Mononuclear cell (primary cell): ENCODE results near the gene ZNF17. TPM values are rescaled to one million over a fixed set of nuclear protein-coding genes. Genes with fewer than 3 reads are reported as not detected.

Experiments
- H3K27me3 ChIP-seq: 2 replicates; pipeline ENCODE4 v1.6.0; 2011; ENCODE audit warnings: low read length, control low read depth; ENCODE audit not compliant: insufficient read depth
- H3K4me1 ChIP-seq: 2 replicates; pipeline ENCODE4 v1.5.1; 2011; ENCODE audit warnings: mild to moderate bottlenecking, low read length, control low read depth; ENCODE audit not compliant: insufficient read depth
- H3K4me3 ChIP-seq: 2 replicates; pipeline ENCODE4 v1.5.1; 2011; ENCODE audit warnings: mild to moderate bottlenecking, low read length, moderate library complexity
- H3K9me3 ChIP-seq: 2 replicates; pipeline ENCODE4 v1.5.1; 2011; ENCODE audit warnings: low read depth, mild to moderate bottlenecking, control low read depth, low read length
- total RNA-seq: library from RNA; depleted of rRNA; stranded (reverse); fragments of >200 nt; gene quantifications from one replicate; pipeline ENCODE4 v1.2.3, GENCODE V29; 2012

ZNF17 gene
- total RNA-seq, 1 donor, result 8.1 TPM

DNA sequence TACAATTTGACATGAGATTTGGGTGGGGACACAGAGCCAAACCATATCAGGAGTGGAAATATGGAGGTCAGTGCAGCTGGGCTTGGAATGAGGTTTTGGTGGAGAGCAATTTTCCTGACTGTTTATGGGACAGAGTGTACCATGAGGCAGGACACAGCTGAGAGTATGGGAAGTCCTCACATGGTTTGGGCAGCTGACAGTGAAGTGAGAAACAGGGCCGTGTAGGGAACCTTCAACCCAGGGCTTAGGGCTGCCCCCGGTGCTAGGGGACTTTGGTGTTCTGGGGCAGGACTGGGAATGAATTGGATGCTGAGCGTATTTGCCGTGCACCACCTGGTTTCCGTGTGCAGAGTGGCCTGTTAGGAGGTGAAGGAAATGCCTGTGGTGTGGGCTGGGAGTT, 15.3 kb upstream of the ZNF17 start:
- Histone ChIP-seq H3K9me3 (peaks cover 20% of the 10 kb centered on the region), H3K4me3 (no peak overlapping the region), H3K4me1 (peaks cover 4% of the 10 kb centered on the region), H3K27me3 (no peaks in the 10 kb centered on the region)

- no peaks in the 10 kb centered on the region for H3K4me1 ChIP-seq
- no peak overlapping the region for H3K4me3 ChIP-seq
- peaks cover 23% of the 10 kb centered on the region for H3K9me3 ChIP-seq
- H3K27me3 ChIP-seq, result no peaks in the 10 kb centered on the region
Measured at GRCh38 chr19:57398868-57399267, 12.1 kb upstream of the ZNF17 start.

DNA sequence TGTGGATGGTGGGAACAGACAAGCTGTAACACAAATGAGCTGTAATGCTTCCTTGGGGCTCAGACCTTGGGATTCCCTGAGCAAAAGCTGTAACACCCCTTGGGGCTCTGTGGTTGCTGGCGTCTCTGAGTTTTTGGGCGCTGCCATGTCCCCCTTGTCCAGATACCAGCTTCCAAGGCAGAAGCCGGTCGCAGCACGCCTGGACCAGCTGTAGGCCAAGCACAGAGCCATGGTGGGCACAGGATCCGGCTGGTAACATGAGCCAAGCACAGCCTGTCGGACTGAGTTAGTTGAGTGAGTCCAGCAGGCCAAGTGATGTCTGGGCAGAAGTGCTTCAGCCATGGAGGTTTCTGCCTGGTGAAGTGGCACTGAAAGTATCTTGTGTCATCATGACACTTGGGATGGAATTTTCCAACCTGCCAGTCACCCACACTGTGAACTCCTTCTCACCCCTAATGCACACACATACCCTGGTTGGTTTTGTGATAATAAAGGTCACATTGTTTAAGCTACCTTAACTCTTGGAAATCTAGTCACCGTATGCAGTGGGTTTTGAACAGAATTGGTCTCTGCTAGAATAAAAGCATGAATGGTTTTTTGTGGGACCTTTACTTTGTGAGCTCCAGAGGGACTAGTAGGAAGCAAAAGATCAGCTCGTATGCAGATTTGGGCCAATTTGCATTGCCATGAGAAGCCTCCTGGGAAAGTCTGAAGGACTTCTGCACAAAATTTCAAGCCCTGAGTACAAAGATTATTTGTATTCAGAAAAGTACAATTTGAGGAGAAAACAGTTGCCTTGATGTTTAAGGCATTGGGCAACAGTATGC, 7.0 kb upstream of the ZNF17 start:
- Histone ChIP-seq H3K27me3 (no peaks in the 10 kb centered on the region), H3K4me3 (no peak overlapping the region), H3K9me3 (peaks cover 12% of the 10 kb centered on the region), H3K4me1 (no peaks in the 10 kb centered on the region)

- H3K9me3 ChIP-seq, result no peaks in the 10 kb centered on the region
- H3K27me3 ChIP-seq, result no peaks in the 10 kb centered on the region
- peaks cover 7% of the 10 kb centered on the region for H3K4me1 ChIP-seq
- no peak overlapping the region for H3K4me3 ChIP-seq
Measured at GRCh38 chr19:57406516-57407123, 4.3 kb upstream of the ZNF17 start.

- Histone ChIP-seq H3K4me3 (no peak overlapping the region), H3K9me3 (peaks cover 34% of the 10 kb centered on the region), H3K27me3 (no peaks in the 10 kb centered on the region), H3K4me1 (no peaks in the 10 kb centered on the region)
Measured at GRCh38 chr19:57419439-57419838, 8.5 kb downstream of the ZNF17 start.

GRCh38 chr19:57421037-57421436, 10.1 kb downstream of the ZNF17 start:
- Histone ChIP-seq H3K4me3 (no peak overlapping the region), H3K4me1 (no peaks in the 10 kb centered on the region), H3K27me3 (no peaks in the 10 kb centered on the region), H3K9me3 (peaks cover 34% of the 10 kb centered on the region)

- Histone ChIP-seq H3K27me3 (no peaks in the 10 kb centered on the region), H3K4me1 (peaks cover 19% of the 10 kb centered on the region), H3K4me3 (peak overlapping the region; percentile 59), H3K9me3 (no peaks in the 10 kb centered on the region)
Measured at GRCh38 chr19:57434386-57435061, 23.6 kb downstream of the ZNF17 start.

GRCh38 chr19:57435062-57435978, 24.4 kb downstream of the ZNF17 start, which contains the start of gene ZNF749:
Gene ZNF749 (plus strand): TSS chr19:57435325. CDS start chr19:57435579, 254 bp downstream.
- Histone ChIP-seq H3K27me3 (no peaks in the 10 kb centered on the region), H3K9me3 (no peaks in the 10 kb centered on the region), H3K4me1 (peaks cover 19% of the 10 kb centered on the region), H3K4me3 (peak within 1 kb of the TSS; percentile 59)

DNA sequence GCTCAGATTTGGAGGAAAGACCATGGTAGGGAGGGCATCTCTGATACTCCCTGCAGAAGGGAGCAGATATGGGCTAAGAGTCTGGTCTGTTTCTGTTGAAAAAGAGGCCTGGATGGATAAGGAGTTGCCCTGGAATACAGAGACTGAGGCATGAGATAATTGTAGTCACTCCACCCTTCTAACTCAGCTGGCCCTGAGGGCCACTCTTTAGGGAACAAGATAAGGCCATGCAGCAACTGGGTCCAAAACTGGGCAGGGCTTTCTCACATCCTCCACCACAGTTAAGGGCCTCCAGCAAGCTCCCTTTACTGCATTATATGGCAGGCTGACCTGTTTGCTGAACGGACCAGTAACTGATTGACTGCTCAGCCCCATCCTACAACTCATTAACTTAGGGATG, 25.5 kb downstream of the ZNF17 start:
- Histone ChIP-seq H3K4me3 (no peak overlapping the region), H3K4me1 (peaks cover 19% of the 10 kb centered on the region), H3K27me3 (no peaks in the 10 kb centered on the region), H3K9me3 (peaks cover under 1% of the 10 kb centered on the region)

DNA sequence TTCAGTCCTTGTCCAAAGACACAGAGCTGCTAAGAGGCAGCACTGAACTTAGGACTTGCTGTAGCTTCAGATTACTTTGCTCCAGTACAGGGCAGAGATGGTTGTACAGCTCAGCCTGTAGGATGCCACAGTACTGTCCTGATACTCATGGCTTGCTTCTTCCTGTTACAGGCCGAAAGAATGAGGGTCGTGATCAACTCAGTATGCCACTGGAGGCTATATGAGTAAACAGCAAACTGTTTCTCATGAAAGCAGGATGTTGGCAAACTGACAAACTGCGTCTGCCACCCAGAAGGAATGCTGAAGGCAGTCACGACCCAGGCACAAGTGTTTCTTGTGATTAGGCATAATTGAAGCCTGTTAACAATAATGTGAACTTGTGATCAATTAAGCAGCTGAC, 27.0 kb downstream of the ZNF17 start:
- Histone ChIP-seq H3K9me3 (peaks cover 13% of the 10 kb centered on the region), H3K27me3 (no peaks in the 10 kb centered on the region), H3K4me3 (no peak overlapping the region), H3K4me1 (peaks cover 19% of the 10 kb centered on the region)

DNA sequence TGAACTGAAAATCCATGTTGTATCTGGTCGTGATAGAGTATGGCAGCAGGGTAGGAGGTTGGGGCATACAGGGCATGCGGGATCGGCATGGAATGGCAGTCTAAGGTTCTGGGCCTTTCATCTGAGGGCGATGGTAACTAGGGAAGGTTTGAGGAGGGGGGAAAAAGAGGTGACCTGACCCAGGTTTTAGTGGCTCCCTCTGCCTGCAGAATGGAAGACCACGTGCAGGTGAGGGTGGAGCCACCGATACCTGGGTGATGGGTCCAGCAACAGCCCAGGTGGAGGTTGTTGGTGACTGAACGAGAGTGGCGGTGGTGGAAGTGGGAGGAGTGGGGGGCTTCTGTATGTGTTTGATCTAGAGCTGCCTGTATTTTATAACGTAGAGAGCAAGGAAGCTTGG, 28.0 kb downstream of the ZNF17 start:
- Histone ChIP-seq H3K9me3 (peaks cover 23% of the 10 kb centered on the region), H3K4me1 (peaks cover 19% of the 10 kb centered on the region), H3K27me3 (no peaks in the 10 kb centered on the region), H3K4me3 (no peak overlapping the region)

DNA sequence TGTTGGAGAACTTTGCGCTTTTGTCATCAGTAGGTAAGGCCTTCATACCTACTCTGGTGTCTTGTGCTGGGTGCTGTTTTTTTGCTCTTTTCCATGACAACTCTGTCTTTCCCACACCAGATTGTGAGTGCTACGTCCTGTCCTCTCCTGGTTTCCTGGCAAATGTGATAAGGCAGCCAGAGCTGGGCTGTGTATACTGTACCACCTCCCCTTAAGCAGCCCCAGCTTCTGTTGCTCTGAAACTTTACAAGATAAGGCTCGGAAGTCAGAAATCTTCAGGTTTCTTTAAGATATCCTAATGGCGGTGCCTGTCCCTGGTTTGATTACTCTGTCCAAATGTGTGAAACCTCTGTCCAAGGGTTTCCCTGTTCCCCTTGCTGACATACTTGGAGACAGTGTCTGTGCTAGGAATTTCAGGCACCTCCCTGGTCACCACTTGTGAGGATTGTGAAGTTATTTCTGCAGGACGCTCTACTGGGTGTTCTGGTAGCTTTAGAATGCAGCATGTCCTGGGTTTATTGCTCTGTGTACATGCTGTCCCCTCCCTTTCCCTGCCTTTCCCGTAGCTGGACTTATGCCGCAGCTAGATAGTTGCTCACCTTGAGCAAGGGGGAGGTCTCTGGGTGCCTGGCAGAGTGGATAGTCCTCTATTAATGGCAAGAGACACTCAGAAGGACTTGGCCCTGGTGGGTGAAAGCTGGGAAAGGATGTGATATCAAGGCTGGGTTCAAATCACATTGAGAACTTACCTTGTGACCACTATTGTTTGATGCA, 31.2 kb downstream of the ZNF17 start:
- no peak overlapping the region for H3K4me3 ChIP-seq

GRCh38 chr19:57443121-57443696, 32.2 kb downstream of the ZNF17 start:
- H3K4me1 ChIP-seq, result no peaks in the 10 kb centered on the region
- H3K9me3 ChIP-seq, result peaks cover 38% of the 10 kb centered on the region
- H3K27me3 ChIP-seq, result no peaks in the 10 kb centered on the region
- no peak overlapping the region for H3K4me3 ChIP-seq

More for the DNA sequence above, 31.2 kb downstream of the ZNF17 start:
- H3K27me3 ChIP-seq, result no peaks in the 10 kb centered on the region
- no peaks in the 10 kb centered on the region for H3K4me1 ChIP-seq
- peaks cover 38% of the 10 kb centered on the region for H3K9me3 ChIP-seq

- H3K9me3 ChIP-seq, result peaks cover 35% of the 10 kb centered on the region
- no peaks in the 10 kb centered on the region for H3K4me1 ChIP-seq
- no peak overlapping the region for H3K4me3 ChIP-seq
- no peaks in the 10 kb centered on the region for H3K27me3 ChIP-seq
Measured at GRCh38 chr19:57452307-57452706, 41.3 kb downstream of the ZNF17 start.
